Transverse colon (tissue), 4 donors: ENCODE data around the gene TSR3. TPM values are rescaled to one million over a fixed set of nuclear protein-coding genes. Genes with fewer than 3 reads are reported as not detected.

ENCODE experiments used
- DNase-seq: peaks from one replicate; pipeline ENCODE4 v3.0.0-alpha.2; 2019
- H3K27ac ChIP-seq, 4 donors: fragments of 200-600 bp; sonication (generic); 2 replicates each; pipeline ENCODE4 v1.5.1; 2016 to 2018; ENCODE audit warnings: inconsistent platforms in 4 of 4
- H3K27me3 ChIP-seq: fragments of 200-600 bp; sonication (generic); 2 replicates; pipeline ENCODE4 v1.5.1; 2017; ENCODE audit warnings: inconsistent platforms
- H3K36me3 ChIP-seq, 4 donors: fragments of 200-600 bp; sonication (generic); 2 replicates each; pipeline ENCODE4 v1.5.1; 2017 to 2019; ENCODE audit warnings: inconsistent platforms in 4 of 4
- H3K4me1 ChIP-seq, 4 donors: fragments of 200-600 bp; sonication (generic); 2 replicates each; pipeline ENCODE4 v1.5.1; 2017 to 2020; ENCODE audit warnings: inconsistent platforms in 4 of 4
- H3K4me3 ChIP-seq, 4 donors: fragments of 200-600 bp; sonication (generic); 1 replicate in 1 of 4; 2 replicates in 3 of 4; pipeline versions ENCODE4 v1.5.1 to v1.6.1; 2017 to 2019; ENCODE audit warnings: inconsistent platforms in 4 of 4
- H3K9me3 ChIP-seq, 2 donors: fragments of 200-600 bp; sonication (generic); 2 replicates each; pipeline ENCODE4 v1.5.1; 2017 to 2019; ENCODE audit warnings: inconsistent platforms in 2 of 2
- CTCF ChIP-seq, 5 experiments: fragments of 200-600 bp in 3 of 5; fragments of 450-650 bp in 2 of 5; sonication (generic) in 3 of 5; IDR thresholded peaks; 1 replicate in 2 of 5; 2 replicates in 3 of 5; pipeline ENCODE4 v1.5.1; 2016 to 2017; ENCODE audit warnings: antibody characterized with exemption in 5 of 5, inconsistent platforms in 3 of 5, mild to moderate bottlenecking in 2 of 5, moderate library complexity in 1 of 5
- EP300 ChIP-seq: sonication (generic); formaldehyde crosslinking; IDR thresholded peaks from one replicate; pipeline ENCODE4 v1.6.1; 2017; ENCODE audit warnings: antibody characterized with exemption, low read depth
- POLR2A ChIP-seq: fragments of 450-650 bp; IDR thresholded peaks from one replicate; pipeline ENCODE4 v1.6.1; 2016; ENCODE audit warnings: antibody characterized with exemption, mild to moderate bottlenecking, moderate library complexity
- POLR2AphosphoS5 ChIP-seq, 3 donors: sonication (generic); formaldehyde crosslinking; IDR thresholded peaks; one replicate each; pipeline ENCODE4 v1.6.1; 2016; ENCODE audit warnings: antibody characterized with exemption in 3 of 3
- WGBS, 2 donors: methylation state at CpG; one replicate each; pipeline ENCODE4 v1.1.5; 2018; ENCODE audit warnings: low coverage in 1 of 2; 5-methylcytosine and 5-hydroxymethylcytosine counted together
- in situ Hi-C, 4 donors: fragments of 200-750 bp; cut with MboI; loops; one replicate each; pipeline versions ENCODE4 v1.15.0 to v1.15.1; 2017; ENCODE audit warnings: low sequenced_read_pairs in 3 of 4, low pct_ligation_motif_present in 1 of 4, low pct_unique_long_range_greater_than_20kb in 1 of 4
- intact Hi-C: fragments of 100-400 bp; cut with DNase I; formaldehyde crosslinking; loops from one replicate; pipeline ENCODE4 v1.15.1; 2023; ENCODE audit warnings: low total_unique reads
- total RNA-seq, 4 donors: library from RNA; depleted of rRNA; stranded (reverse); fragments of >200 nt; gene quantifications; one replicate each; pipeline ENCODE4 v1.1.0, GENCODE V29; 2016

The TSR3 gene
- total RNA-seq, 4 donors from 2014 or later = 56.4 to 135 (median 75.3) TPM

- peaks cover 13 to 28% (median 25%) of the 10 kb centered on the region in 4 donors for H3K4me1 ChIP-seq
- no peak for DNase-seq
- TF ChIP-seq EP300 = no peak
- peak in 1 of 5 experiments; percentile 14 for TF ChIP-seq CTCF (IDR thresholded peaks at IDR 0.05)
- H3K4me3 ChIP-seq = no peak overlapping the region
- H3K9me3 ChIP-seq = no peaks in the 10 kb centered on the region
- H3K27me3 ChIP-seq = no peaks in the 10 kb centered on the region
- in situ Hi-C loops (no loop called here), intact Hi-C loops (no loop called here)
- no peak overlapping the region for H3K27ac ChIP-seq
- H3K36me3 ChIP-seq = no peaks in the 10 kb centered on the region
- 57% methylated on average over 28 of the region's 34 CpGs; no CpG with 5 or more reads in 1 of the 2 donors for WGBS, 2 donors
Measured at GRCh38 chr16:1346422-1347285, 5.0 kb downstream of the TSR3 start.

- H3K9me3 ChIP-seq = no peaks in the 10 kb centered on the region
- TF ChIP-seq EP300 (no peak), CTCF (IDR thresholded peaks at IDR 0.05) (no peak), POLR2A (no peak), POLR2AphosphoS5 (IDR thresholded peaks at IDR 0.05) (no peak)
- H3K36me3 ChIP-seq = no peaks in the 10 kb centered on the region
- H3K27me3 ChIP-seq = no peaks in the 10 kb centered on the region
- WGBS, 2 donors = 71% methylated on average over 27 of the region's 31 CpGs; no CpG with 5 or more reads in 1 of the 2 donors
- H3K4me3 ChIP-seq = no peak overlapping the region
- in situ Hi-C loops (no loop called here), intact Hi-C loops (no loop called here)
- H3K27ac ChIP-seq = no peak overlapping the region
- peaks cover 10 to 23% (median 20%) of the 10 kb centered on the region in 4 donors for H3K4me1 ChIP-seq
- no peak for DNase-seq
Measured at GRCh38 chr16:1345651-1346421, 5.8 kb downstream of the TSR3 start.

GRCh38 chr16:1345087-1345486 lies 6.6 kb downstream of the TSR3 start:
- intact Hi-C loops = no loop called here
- DNase-seq = no peak
- Histone ChIP-seq H3K4me1 (peaks cover 6 to 17% (median 13%) of the 10 kb centered on the region in 4 donors), H3K27me3 (no peaks in the 10 kb centered on the region), H3K4me3 (no peak overlapping the region), H3K9me3 (no peaks in the 10 kb centered on the region), H3K36me3 (no peaks in the 10 kb centered on the region), H3K27ac (no peak overlapping the region)
- 67% methylated on average over 7 of the region's 11 CpGs; no CpG with 5 or more reads in 1 of the 2 donors for WGBS, 2 donors
- in situ Hi-C loops = no loop called here
- no peak for TF ChIP-seq EP300
- no peak for TF ChIP-seq POLR2AphosphoS5 (IDR thresholded peaks at IDR 0.05)
- TF ChIP-seq CTCF (IDR thresholded peaks at IDR 0.05) = no peak
- no peak for TF ChIP-seq POLR2A

GRCh38 chr16:1344499-1344898 lies 7.2 kb downstream of the TSR3 start:
- WGBS, 2 donors = 81% methylated on average over 8 of the region's 14 CpGs; no CpG with 5 or more reads in 1 of the 2 donors
- TF ChIP-seq POLR2A (no peak), POLR2AphosphoS5 (IDR thresholded peaks at IDR 0.05) (no peak), CTCF (IDR thresholded peaks at IDR 0.05) (no peak), EP300 (no peak)
- no peak overlapping the region for H3K4me3 ChIP-seq
- H3K36me3 ChIP-seq = no peaks in the 10 kb centered on the region
- intact Hi-C loops = no loop called here
- peaks cover 6 to 17% (median 12%) of the 10 kb centered on the region in 4 donors for H3K4me1 ChIP-seq
- no peak overlapping the region for H3K27ac ChIP-seq
- DNase-seq = no peak
- in situ Hi-C loops = no loop called here
- H3K27me3 ChIP-seq = no peaks in the 10 kb centered on the region
- no peaks in the 10 kb centered on the region for H3K9me3 ChIP-seq
